Neural progenitor cell (in vitro differentiated cells): ENCODE data around the gene CABLES1.
"Not testable (repeated sequence)": the region's sequence is repeated elsewhere in the genome, so short reads cannot be mapped to it uniquely, and the experiment has no call there.

Experiments
- CTCF ChIP-seq: fragments of 200-600 bp; sonication (generic); IDR thresholded peaks from 2 replicates; pipeline ENCODE4 v1.5.1; 2017; ENCODE audit warnings: antibody characterized with exemption, mild to moderate bottlenecking
- EZH2 ChIP-seq: fragments of 200-600 bp; sonication (generic); IDR thresholded peaks from 2 replicates; pipeline ENCODE4 v1.6.1; 2017; ENCODE audit warnings: antibody characterized with exemption, mild to moderate bottlenecking, moderate library complexity

- TF ChIP-seq CTCF, EZH2: not testable (repeated sequence)
These were observed 133.8 kb downstream of the CABLES1 start for GRCh38 chr18:23269068-23269467.
